OCI-LY7 (cell line): ENCODE results near the gene POU3F2. TPM values are rescaled to one million over a fixed set of nuclear protein-coding genes. Genes with fewer than 3 reads are reported as not detected.

Source experiments
- BruUV-seq: library from RNA; stranded (reverse); fragments of 400-500 nt; replicated peaks from 2 replicates; lab custom pipeline; 2021; lab: Mats Ljungman, UMichigan
- CTCF ChIA-PET: fragments of 300-600 bp; sonication (Branson Sonifier 250); formaldehyde crosslinking; loops from one replicate; lab custom pipeline; 2022; ENCODE audit warnings: antibody characterized with exemption; ENCODE audit not compliant: unreplicated experiment; lab: Charles Lee
- POLR2A ChIA-PET: fragments of 300-600 bp; sonication (Branson Sonifier 250); formaldehyde crosslinking; loops from one replicate; lab custom pipeline; 2022; ENCODE audit warnings: antibody characterized with exemption; lab: Charles Lee
- DNase-seq: peaks from one replicate; pipeline ENCODE4 v3.0.0-alpha.2; 2015; ENCODE audit warnings: low spot score
- H2AFZ ChIP-seq: fragments of 200-600 bp; sonication (generic), shearing (Covaris generic); 2 replicates; pipeline ENCODE4 v1.6.1; 2014; ENCODE audit warnings: mild to moderate bottlenecking, antibody characterized with exemption, low read length, moderate library complexity
- H3K27ac ChIP-seq: fragments of 200-600 bp; sonication (generic); 2 replicates; pipeline ENCODE4 v1.5.1; 2014; ENCODE audit warnings: mixed run types, low read depth, mild to moderate bottlenecking, moderate library complexity, low read length, inconsistent platforms; ENCODE audit not compliant: poor library complexity, severe bottlenecking
- H3K36me3 ChIP-seq: fragments of 200-600 bp; sonication (generic); 2 replicates; pipeline ENCODE4 v1.6.1; 2014; ENCODE audit warnings: mild to moderate bottlenecking, antibody characterized with exemption, low read length, moderate library complexity, mixed read lengths; ENCODE audit not compliant: insufficient read depth
- H3K4me1 ChIP-seq: fragments of 200-600 bp; sonication (generic); 2 replicates; pipeline ENCODE4 v1.5.1; 2014; ENCODE audit warnings: mild to moderate bottlenecking, low read length; ENCODE audit not compliant: insufficient read depth, poor library complexity, severe bottlenecking
- H3K4me2 ChIP-seq: fragments of 200-600 bp; sonication (generic); 2 replicates; pipeline ENCODE4 v1.6.1; 2014; ENCODE audit warnings: mild to moderate bottlenecking, low read length
- H3K4me3 ChIP-seq: fragments of 200-600 bp; sonication (generic); 2 replicates; pipeline ENCODE4 v1.5.1; 2014; ENCODE audit warnings: mild to moderate bottlenecking, low read depth, low read length; ENCODE audit not compliant: poor library complexity, severe bottlenecking
- H3K79me2 ChIP-seq: fragments of 200-600 bp; sonication (generic); 2 replicates; pipeline ENCODE4 v1.6.1; 2016; ENCODE audit warnings: low read depth, mild to moderate bottlenecking, low read length, moderate library complexity, mixed read lengths; ENCODE audit not compliant: insufficient read depth
- H3K9me2 ChIP-seq: fragments of 200-600 bp; sonication (generic); 2 replicates; pipeline ENCODE4 v1.6.1; 2016; ENCODE audit warnings: mild to moderate bottlenecking, low read length, mixed read lengths; ENCODE audit not compliant: insufficient read depth
- H3K9me3 ChIP-seq: fragments of 200-600 bp; sonication (generic); 2 replicates; pipeline ENCODE4 v1.6.1; 2014; ENCODE audit warnings: mild to moderate bottlenecking, mixed run types, low read length, mixed read lengths
- H4K20me1 ChIP-seq: fragments of 200-600 bp; sonication (generic); 2 replicates; pipeline ENCODE4 v1.6.1; 2014; ENCODE audit warnings: mild to moderate bottlenecking, antibody characterized with exemption, low read length, moderate library complexity, mixed read lengths; ENCODE audit not compliant: insufficient read depth
- EZH2phosphoT487 ChIP-seq: fragments of 200-600 bp; sonication (generic); IDR thresholded peaks from 2 replicates; pipeline ENCODE4 v1.6.1; 2018; ENCODE audit warnings: low read depth, borderline replicate concordance, mild to moderate bottlenecking, mixed run types, antibody characterized with exemption, low read length, moderate library complexity, mixed read lengths
- intact Hi-C: fragments of 100-400 bp; cut with micrococcal nuclease; formaldehyde crosslinking; loops from one replicate; pipeline ENCODE4 v1.10.0; 2022; ENCODE audit not compliant: unreplicated experiment
- total RNA-seq, 2 experiments: library from RNA; depleted of rRNA in 1 of 2; stranded (reverse); fragments of >200 nt in 1 of 2; shearing (Covaris generic) in 1 of 2; gene quantifications; 2 replicates each; pipeline ENCODE4 v1.2.3, GENCODE V29; 2014 to 2022
- TF ChIP-seq, protein P1 (sequence below): fragments of 200-600 bp; sonication (generic); conservative IDR thresholded peaks from 2 replicates; pipeline ENCODE4 v1.5.1; 2014; ENCODE audit warnings: mild to moderate bottlenecking, antibody characterized with exemption, low read length, moderate library complexity, mixed read lengths

Gene POU3F2
- total RNA-seq, 2 experiments from 2014 or later, result not detected

DNA sequence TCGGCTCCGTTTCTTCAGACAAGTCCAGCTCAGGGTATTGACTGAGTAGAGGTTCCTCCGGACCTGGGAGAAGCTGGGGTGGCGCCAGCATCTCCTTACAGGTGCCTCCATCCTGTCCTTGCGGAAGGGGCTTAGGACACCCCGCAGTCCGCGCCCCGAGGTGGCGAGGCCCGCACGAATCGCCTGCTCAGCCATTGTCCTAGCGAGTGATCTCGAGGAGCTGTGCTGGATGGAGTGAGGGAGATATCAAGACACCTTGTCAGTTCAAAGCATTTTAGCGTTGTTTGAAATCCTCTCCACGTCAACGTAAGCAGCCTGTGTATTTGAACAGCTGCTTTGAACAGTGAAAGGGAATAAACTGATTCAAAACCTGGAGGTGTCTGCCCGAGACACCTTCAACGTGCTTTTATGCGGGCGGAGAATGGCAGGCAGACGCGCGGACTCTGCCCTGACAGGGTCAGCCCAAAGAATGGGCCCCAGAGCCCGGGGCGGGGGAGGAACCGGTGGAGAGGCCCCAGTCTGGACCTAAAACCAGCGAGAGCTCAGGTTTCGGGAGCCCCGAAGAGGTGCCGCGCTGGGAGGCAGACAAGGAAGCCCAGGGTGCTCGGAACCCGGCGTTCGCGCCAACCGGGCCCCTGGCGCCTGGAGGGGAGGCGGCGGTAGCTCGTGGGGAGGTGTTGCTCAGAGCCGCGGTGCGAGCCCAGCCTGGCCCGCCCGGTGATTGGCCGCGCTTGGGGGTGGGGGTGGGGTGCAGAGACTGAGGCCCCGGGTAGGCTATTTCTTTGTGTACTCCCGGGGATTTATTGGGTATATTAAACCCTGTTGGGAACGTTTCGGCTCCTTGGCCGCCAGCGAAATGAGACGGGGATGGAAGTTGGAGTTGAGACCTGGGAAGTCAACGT, 3.1 kb upstream of the POU3F2 start:
- Histone ChIP-seq H3K27ac (no peak overlapping the region), H3K79me2 (no peaks in the 10 kb centered on the region), H3K36me3 (no peaks in the 10 kb centered on the region), H3K4me3 (no peak overlapping the region), H3K4me2 (0 out of 2 replicates have a peak overlapping the region, but pooled peaks have one; percentile 5), H4K20me1 (no peaks in the 10 kb centered on the region; the same call in 1 of the 2 replicates), H3K9me3 (no peaks in the 10 kb centered on the region), H3K4me1 (peaks cover 5% of the 10 kb centered on the region), H3K9me2 (no peaks in the 10 kb centered on the region), H2AFZ (no peak overlapping the region)
- ChIA-PET POLR2A (interaction anchor here (0.7 kb wide), 2 partner anchors 105 to 436 kb away, joined by 3 read pairs; no protein-coding TSS in a partner anchor), CTCF (interaction anchor here (0.5 kb wide), 1 partner anchor 1159 kb away, joined by 3 read pairs; no protein-coding TSS in a partner anchor)
- TF ChIP-seq, protein P1, sequence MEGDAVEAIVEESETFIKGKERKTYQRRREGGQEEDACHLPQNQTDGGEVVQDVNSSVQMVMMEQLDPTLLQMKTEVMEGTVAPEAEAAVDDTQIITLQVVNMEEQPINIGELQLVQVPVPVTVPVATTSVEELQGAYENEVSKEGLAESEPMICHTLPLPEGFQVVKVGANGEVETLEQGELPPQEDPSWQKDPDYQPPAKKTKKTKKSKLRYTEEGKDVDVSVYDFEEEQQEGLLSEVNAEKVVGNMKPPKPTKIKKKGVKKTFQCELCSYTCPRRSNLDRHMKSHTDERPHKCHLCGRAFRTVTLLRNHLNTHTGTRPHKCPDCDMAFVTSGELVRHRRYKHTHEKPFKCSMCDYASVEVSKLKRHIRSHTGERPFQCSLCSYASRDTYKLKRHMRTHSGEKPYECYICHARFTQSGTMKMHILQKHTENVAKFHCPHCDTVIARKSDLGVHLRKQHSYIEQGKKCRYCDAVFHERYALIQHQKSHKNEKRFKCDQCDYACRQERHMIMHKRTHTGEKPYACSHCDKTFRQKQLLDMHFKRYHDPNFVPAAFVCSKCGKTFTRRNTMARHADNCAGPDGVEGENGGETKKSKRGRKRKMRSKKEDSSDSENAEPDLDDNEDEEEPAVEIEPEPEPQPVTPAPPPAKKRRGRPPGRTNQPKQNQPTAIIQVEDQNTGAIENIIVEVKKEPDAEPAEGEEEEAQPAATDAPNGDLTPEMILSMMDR, result no peak
- peak; percentile 52; the same call in 1 of the 2 replicates for TF ChIP-seq EZH2phosphoT487
- BruUV-seq, result no TSS peak
- intact Hi-C loops, result loop anchor here (10.0 kb wide), 1 partner anchor 1117 kb away; no protein-coding TSS in a partner anchor
- no peak for DNase-seq

DNA sequence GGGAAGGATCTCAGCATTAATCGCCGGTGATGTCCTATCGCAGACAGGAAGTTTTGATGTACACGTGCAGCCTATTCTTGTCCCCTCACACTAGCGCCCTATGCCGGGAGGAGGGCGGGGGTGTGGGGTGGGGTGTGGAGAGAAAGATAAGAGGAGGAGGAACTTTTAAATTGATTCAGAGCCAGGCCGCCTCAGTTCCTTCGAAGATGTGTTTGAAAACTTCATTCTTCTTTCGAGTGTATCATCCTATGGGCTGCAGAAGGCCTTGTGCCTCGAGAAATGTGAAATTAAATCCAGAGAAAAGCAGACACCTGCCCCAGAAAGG, 2.5 kb upstream of the POU3F2 start:
- POLR2A ChIA-PET, result no interaction called here
- no peak overlapping the region for H3K4me3 ChIP-seq

More for the DNA sequence above, 2.5 kb upstream of the POU3F2 start:
- Histone ChIP-seq H3K79me2 (no peaks in the 10 kb centered on the region), H3K36me3 (no peaks in the 10 kb centered on the region), H3K4me2 (no peak overlapping the region), H2AFZ (no peak overlapping the region), H3K27ac (no peak overlapping the region), H4K20me1 (no peaks in the 10 kb centered on the region; the same call in 1 of the 2 replicates), H3K9me3 (no peaks in the 10 kb centered on the region), H3K4me1 (peaks cover 5% of the 10 kb centered on the region), H3K9me2 (no peaks in the 10 kb centered on the region)
- no TSS peak for BruUV-seq
- CTCF ChIA-PET, result no interaction called here
- intact Hi-C loops, result loop anchor here (10.0 kb wide), 1 partner anchor 1117 kb away; no protein-coding TSS in a partner anchor
- DNase-seq, result no peak
- TF ChIP-seq, protein P1, result no peak
- TF ChIP-seq EZH2phosphoT487, result no peak
